ENCODE results near the gene CRYGN.
A peak's percentile ranks its signal among the peaks of the same experiment; 100 is the strongest.

Gene CRYGN

GRCh38 chr7:151428378-151429236 is 11.3 kb downstream of the CRYGN start:
- ATAC-seq (ENCODE audit: insufficient read depth, low read depth): no peak
- DNase-seq: peak; percentile 42
- Histone ChIP-seq H3K4me2 (ENCODE audit: insufficient read depth, low read length) (peak overlapping the region; percentile 45), H3K36me3 (ENCODE audit: insufficient read depth, low read length) (no peaks in the 10 kb centered on the region), H3K4me1 (ENCODE audit: insufficient read depth, low read length) (peaks cover 64% of the 10 kb centered on the region), H3K9me3 (ENCODE audit: insufficient read depth, low read length, severe bottlenecking) (no peaks in the 10 kb centered on the region), H4K20me1 (ENCODE audit: insufficient read depth, low read length) (no peaks in the 10 kb centered on the region), H2AFZ (ENCODE audit: low read depth, low read length) (no peak overlapping the region), H3K27ac (ENCODE audit: low read length) (peak overlapping the region; percentile 82), H3K9ac (ENCODE audit: low read depth, low read length) (peak overlapping the region; percentile 31), H3K4me3 (ENCODE audit: low read depth in 1 of 2, low read length in 2 of 2) (peak overlapping the region in 1 of 2 experiments; percentile 18; a peak in 1 of 4 replicates), H3K27me3 (ENCODE audit: insufficient read depth, low read length, poor library complexity) (no peaks in the 10 kb centered on the region), H3K79me2 (ENCODE audit: insufficient read depth, low read length) (no peaks in the 10 kb centered on the region)
- TF ChIP-seq CTCF (IDR thresholded peaks at IDR 0.05; ENCODE audit: borderline replicate concordance, extremely low read depth, low read length, poor library complexity, severe bottlenecking) (no peak), EZH2 (IDR thresholded peaks at IDR 0.05; ENCODE audit: borderline replicate concordance, low read depth, low read length, severe bottlenecking) (no peak)

- H3K4me3 ChIP-seq (ENCODE audit: low read depth in 1 of 2, low read length in 2 of 2): no peak overlapping the region
- peak overlapping the region; percentile 14 for H3K4me2 ChIP-seq (ENCODE audit: insufficient read depth, low read length)
- H3K9ac ChIP-seq (ENCODE audit: low read depth, low read length): peak overlapping the region; percentile 31
- peaks cover 57% of the 10 kb centered on the region for H3K4me1 ChIP-seq (ENCODE audit: insufficient read depth, low read length)
- H3K79me2 ChIP-seq (ENCODE audit: insufficient read depth, low read length): no peaks in the 10 kb centered on the region
- TF ChIP-seq EZH2 (IDR thresholded peaks at IDR 0.05; ENCODE audit: borderline replicate concordance, low read depth, low read length, severe bottlenecking): no peak
- no peak for TF ChIP-seq CTCF (IDR thresholded peaks at IDR 0.05; ENCODE audit: borderline replicate concordance, extremely low read depth, low read length, poor library complexity, severe bottlenecking)
- peak overlapping the region; percentile 82 for H3K27ac ChIP-seq (ENCODE audit: low read length)
- no peaks in the 10 kb centered on the region for H3K27me3 ChIP-seq (ENCODE audit: insufficient read depth, low read length, poor library complexity)
- ATAC-seq (ENCODE audit: insufficient read depth, low read depth) (no peak), DNase-seq (no peak)
- H2AFZ ChIP-seq (ENCODE audit: low read depth, low read length): 0 out of 2 replicates have a peak overlapping the region, but pooled peaks have one; percentile 14
- H3K9me3 ChIP-seq (ENCODE audit: insufficient read depth, low read length, severe bottlenecking): no peaks in the 10 kb centered on the region
- H4K20me1 ChIP-seq (ENCODE audit: insufficient read depth, low read length): no peaks in the 10 kb centered on the region
- no peaks in the 10 kb centered on the region for H3K36me3 ChIP-seq (ENCODE audit: insufficient read depth, low read length)
Observed at GRCh38 chr7:151427705-151428377, 12.1 kb downstream of the CRYGN start.

- Histone ChIP-seq H3K27ac (ENCODE audit: low read length) (peak overlapping the region; percentile 82), H3K9me3 (ENCODE audit: insufficient read depth, low read length, severe bottlenecking) (peaks cover 5% of the 10 kb centered on the region), H4K20me1 (ENCODE audit: insufficient read depth, low read length) (no peaks in the 10 kb centered on the region), H3K4me1 (ENCODE audit: insufficient read depth, low read length) (peaks cover 49% of the 10 kb centered on the region), H2AFZ (ENCODE audit: low read depth, low read length) (no peak overlapping the region), H3K36me3 (ENCODE audit: insufficient read depth, low read length) (no peaks in the 10 kb centered on the region), H3K79me2 (ENCODE audit: insufficient read depth, low read length) (no peaks in the 10 kb centered on the region), H3K4me3 (ENCODE audit: low read depth in 1 of 2, low read length in 2 of 2) (no peak overlapping the region), H3K4me2 (ENCODE audit: insufficient read depth, low read length) (no peak overlapping the region), H3K27me3 (ENCODE audit: insufficient read depth, low read length, poor library complexity) (no peaks in the 10 kb centered on the region), H3K9ac (ENCODE audit: low read depth, low read length) (peak overlapping the region; percentile 31)
- no peak for DNase-seq
- ATAC-seq (ENCODE audit: insufficient read depth, low read depth): no peak
- TF ChIP-seq CTCF (IDR thresholded peaks at IDR 0.05; ENCODE audit: borderline replicate concordance, extremely low read depth, low read length, poor library complexity, severe bottlenecking): no peak
- no peak for TF ChIP-seq EZH2 (IDR thresholded peaks at IDR 0.05; ENCODE audit: borderline replicate concordance, low read depth, low read length, severe bottlenecking)
Observed at GRCh38 chr7:151426904-151427704, 12.8 kb downstream of the CRYGN start.

All from DND-41 (cell line).